Activated T-cell treated with anti-CD3 and anti-CD28 coated beads for 24 hours (primary cell): ENCODE data around the gene EFL1.

Source experiments
- DNase-seq: peaks from one replicate; pipeline ENCODE4 v3.0.0-alpha.2; 2020; ENCODE audit warnings: low read depth

Gene EFL1

GRCh38 chr15:82122746-82123400 lies 139.7 kb downstream of the EFL1 start:
- no peak for DNase-seq

DNA sequence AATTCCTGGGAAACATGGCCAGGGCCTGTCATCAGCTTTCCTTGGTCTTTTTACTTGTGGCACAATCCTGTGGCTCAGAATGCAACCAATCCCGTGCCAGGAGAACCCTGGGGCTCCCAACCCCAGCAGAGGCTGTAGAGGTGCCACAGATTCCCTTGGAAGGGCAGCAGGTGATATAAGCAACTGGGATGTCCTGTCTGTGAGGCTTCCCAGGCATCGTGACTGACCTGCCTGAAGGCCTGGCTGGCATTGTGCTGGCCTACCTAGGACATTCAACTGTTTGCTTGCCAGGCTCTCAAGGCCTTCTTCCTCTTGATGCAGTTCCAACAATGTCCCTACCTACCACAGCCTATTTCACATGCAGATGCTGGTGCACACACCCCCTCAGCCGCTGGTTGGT lies 144.5 kb downstream of the EFL1 start:
- DNase-seq = no peak

DNA sequence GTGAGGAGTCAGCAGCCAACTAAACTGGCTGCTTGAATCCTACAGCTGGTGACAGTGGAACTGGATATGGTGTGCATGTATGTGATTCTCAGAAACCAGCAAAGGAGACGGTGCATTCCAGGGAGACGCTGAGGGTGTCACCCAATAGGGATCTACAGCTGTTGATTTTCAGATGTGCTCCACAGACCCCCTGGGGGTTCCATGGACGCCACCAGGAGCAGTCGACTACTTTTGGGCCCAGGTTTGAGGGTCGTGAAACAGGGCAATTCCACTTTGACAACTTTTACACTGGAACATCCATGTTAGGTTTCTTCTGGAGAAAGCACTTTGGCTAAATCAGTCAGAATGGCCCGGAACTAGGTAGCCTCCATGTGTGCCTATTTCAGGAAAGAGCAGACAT lies 145.2 kb downstream of the EFL1 start:
- DNase-seq = no peak

- no peak for DNase-seq
These were observed 147.9 kb downstream of the EFL1 start for GRCh38 chr15:82114660-82115059.

- no peak for DNase-seq
These were observed 149.3 kb downstream of the EFL1 start for GRCh38 chr15:82113106-82113715.

- DNase-seq = no peak
These were observed 150.6 kb downstream of the EFL1 start for GRCh38 chr15:82111918-82112317.

DNA sequence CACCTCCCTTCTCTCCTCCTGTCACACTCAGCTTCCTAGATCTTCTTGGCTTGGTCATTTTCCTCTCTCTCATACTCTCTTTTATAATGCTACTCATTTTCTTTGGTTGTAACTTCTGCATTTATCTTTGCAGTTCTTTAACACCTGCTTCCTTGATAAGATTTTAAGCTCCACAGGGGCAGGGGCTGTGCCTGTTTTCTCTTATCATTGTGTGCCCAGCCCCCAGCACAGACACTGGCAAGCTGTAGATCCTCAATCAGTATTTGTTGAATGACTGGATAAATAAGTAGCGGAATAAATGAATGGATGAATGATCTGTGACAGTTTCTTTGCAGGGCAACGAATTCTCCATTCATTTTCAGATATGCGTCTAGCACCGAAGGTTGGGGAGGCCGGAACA lies 152.4 kb downstream of the EFL1 start:
- no peak for DNase-seq

DNA sequence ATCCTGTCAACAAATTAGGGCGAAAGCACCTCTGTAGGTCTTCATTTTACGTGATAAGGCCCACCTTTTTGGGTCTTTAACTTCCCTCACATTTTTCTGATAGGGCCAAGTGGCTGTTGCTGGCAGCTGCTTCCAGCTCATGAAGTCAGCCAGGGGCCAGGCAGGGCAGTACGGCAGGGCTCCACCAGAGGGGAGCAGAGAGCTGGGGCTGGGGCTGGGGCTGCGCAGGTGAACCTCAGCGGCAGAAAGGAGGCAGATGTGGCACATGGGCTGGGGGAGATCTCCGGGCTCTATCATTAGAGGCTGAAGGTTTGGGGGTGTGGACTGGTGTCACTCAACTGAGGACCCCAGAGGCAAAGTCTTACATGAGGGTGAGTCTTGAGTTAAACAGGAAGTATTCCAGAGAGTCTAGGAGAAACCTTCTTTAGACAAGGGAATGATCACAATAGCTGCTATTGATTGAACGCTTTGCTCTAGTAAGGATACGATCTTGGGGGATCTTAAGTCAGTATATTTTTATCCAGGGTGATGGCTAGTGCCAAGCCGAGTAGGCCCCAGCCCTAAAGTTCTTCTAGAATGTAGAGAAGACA lies 153.9 kb downstream of the EFL1 start:
- DNase-seq = peak; percentile 57

DNA sequence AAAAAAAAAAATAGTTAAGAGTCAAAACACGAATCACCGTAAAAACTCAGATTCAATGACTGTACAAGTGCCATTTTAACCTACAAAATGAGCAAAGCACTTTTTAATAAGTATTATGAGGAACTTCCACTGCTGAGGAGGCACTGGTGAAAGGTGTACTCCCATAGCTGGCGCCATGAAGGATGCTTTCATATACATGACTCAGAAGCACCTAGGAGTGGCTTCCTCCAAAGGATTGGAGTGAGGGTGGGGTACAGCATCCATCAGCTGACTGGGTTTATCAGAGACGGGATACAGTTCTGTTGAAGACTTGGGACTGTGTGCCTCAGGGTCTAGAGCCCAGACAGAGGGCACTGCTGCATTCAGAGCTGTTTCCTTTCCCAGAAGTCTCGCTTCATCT lies 155.9 kb downstream of the EFL1 start:
- no peak for DNase-seq

- DNase-seq = no peak
These were observed 156.9 kb downstream of the EFL1 start for GRCh38 chr15:82105451-82106215.

GRCh38 chr15:82103468-82103867 lies 159.1 kb downstream of the EFL1 start:
- DNase-seq = no peak

DNA sequence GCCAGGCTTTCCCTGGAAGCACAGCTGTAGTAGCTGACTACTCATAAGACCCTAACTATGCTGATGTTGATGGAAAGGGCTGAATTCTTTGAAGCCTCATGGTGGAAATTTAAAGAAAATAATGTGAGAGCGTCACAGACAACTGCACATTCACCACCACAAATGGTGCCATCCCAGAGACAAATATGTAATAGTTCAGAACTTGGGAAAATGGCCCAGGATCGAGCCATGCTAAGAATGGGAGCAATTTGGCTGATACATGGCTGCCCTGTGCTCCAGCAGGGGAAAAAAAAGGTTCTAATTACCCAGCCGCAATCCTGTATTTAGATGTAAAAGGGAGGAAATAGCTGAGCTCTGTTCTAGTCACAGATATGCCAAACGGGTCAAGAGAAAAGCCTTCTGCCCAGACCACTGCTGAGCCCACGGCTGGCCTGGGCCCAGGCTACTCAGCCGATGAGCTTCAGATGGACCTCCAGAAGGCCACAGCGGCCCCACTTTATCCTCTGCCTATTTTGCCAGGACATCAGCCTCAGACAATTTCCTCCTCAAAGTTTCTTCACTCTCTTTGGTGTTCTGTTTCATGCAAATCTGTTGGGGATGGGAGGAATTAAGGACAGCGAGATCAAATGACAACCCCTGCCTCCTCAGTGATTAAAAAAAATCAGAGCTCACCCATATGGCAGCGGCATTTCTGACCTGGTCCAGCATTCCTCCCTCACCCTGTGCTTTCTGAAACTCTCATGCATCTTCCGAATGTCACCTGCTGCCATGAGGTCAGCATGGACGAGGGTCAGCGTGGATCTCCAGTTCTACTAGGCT lies 162.2 kb downstream of the EFL1 start:
- DNase-seq = no peak

GRCh38 chr15:82098674-82099073 lies 163.9 kb downstream of the EFL1 start:
- no peak for DNase-seq

DNA sequence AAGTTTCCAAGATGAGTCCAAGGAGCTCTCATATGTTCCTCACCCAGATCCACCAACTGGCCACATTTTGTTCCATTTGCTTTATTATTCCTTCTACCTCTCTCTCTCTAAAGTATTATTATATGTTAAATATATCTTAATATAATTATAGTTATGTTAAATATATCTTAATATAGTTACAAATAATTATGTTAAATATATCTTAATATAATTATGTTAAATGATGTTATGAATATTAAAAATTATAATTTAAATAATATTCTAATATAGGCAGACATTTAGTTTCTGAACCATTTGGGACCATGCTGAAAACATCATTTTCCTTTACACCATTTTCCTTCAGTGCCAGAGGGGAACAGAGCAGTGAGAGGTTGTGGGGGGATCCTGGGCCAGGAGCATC lies 166.7 kb downstream of the EFL1 start:
- DNase-seq = no peak

DNA sequence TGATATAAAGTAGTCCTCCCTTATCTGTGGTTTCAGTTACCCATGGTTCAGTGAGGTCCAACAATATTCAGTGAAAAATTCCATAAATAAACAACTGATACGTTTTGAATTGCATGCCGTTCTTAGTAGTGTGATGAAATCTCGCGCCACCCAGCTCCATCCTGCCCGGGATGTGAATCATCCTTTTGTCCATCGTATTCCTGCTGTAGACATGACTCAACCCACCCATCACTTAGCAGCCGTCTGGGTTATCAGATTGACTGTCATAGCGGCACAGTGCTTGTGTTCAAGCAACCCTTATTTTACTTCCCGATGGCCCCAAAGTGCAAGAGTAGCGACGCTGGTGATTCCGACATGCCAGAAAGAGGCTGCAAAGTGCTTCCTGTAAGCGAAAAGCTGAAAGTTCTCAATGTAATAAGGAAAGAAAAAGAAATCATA lies 168.7 kb downstream of the EFL1 start:
- no peak for DNase-seq

DNA sequence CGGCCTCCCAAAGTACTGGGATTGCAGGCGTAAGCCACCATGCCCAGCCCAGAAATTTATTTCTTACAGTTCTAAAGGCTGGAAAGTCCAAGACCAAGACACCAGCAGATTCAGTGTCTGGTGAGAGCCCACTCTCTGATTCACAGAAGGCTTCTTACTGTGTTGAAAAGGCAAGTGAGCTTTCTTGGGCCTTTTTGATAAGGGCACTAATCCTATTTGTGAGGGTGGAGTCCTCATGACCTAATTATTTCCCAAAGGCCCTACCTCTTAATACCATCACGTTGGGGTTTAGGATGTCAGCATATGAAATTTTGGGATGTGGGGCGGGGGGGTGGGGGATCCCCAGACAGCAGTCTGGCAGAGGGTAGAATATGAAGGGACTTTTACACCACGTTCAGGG lies 169.2 kb downstream of the EFL1 start:
- no peak for DNase-seq

DNA sequence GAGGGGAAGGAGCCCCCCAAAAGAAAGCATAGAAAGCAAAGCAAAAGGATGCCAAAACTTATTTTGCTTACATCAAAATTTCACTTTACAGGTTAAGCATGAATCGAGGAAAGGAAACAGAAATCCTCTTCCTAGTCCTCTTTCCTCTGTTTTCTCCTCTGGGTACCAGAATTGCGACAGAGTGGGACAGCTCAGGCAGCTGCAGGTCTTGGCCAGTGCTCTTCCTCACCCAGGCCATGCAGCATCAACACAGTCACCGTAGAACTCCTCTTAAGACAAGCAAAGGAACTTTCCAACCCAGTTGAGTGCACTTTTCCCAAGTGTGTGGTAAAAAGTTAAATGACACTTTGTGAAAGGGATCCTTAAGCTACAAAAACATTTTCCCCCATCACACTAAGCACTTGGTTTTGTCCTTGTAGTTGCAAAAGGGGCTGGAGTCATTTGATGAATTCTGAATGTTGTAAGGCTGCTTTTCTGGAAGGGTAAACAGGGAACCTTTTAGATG lies 170.8 kb downstream of the EFL1 start:
- DNase-seq = no peak

- DNase-seq = no peak
These were observed 176.1 kb downstream of the EFL1 start for GRCh38 chr15:82086243-82086995.

GRCh38 chr15:82081914-82082762 lies 180.4 kb downstream of the EFL1 start:
- no peak for DNase-seq

- DNase-seq = no peak
These were observed 181.8 kb downstream of the EFL1 start for GRCh38 chr15:82080774-82081173.
